HEK293 (cell line): ENCODE data around the gene C4orf50.

Experiments
- CTCF ChIA-PET: fragments of 350-600 bp; formaldehyde crosslinking; extraction: SDS; loops from one replicate; lab custom pipeline; 2021; ENCODE audit warnings: antibody characterized with exemption; lab: Yijun Ruan, JAX
- POLR2A ChIA-PET: fragments of 300-600 bp; formaldehyde crosslinking; extraction: SDS; loops from one replicate; lab custom pipeline; 2020; ENCODE audit warnings: antibody characterized with exemption, inconsistent platforms; lab: Yijun Ruan, JAX
- H3K27ac ChIP-seq: fragments of 200-500 bp; sonication (Bioruptor generic); 2 replicates; pipeline ENCODE4 v1.5.1; 2014; ENCODE audit warnings: low read depth, low read length, control low read depth, inconsistent platforms; ENCODE audit errors: extremely low read depth
- H3K36me3 ChIP-seq, 2 experiments: fragments of 200-500 bp in 1 of 2; sonication (Bioruptor generic) in 1 of 2; 1 replicate in 1 of 2; 2 replicates in 1 of 2; pipeline ENCODE4 v1.5.1; 2014 to 2017; ENCODE audit warnings: inconsistent platforms in 2 of 2, low read length in 2 of 2; ENCODE audit not compliant: control insufficient read depth in 2 of 2, insufficient read depth in 1 of 2
- H3K4me1 ChIP-seq: fragments of 200-500 bp; sonication (Bioruptor generic); 2 replicates; pipeline ENCODE4 v1.5.1; 2014; ENCODE audit warnings: mild to moderate bottlenecking, low read length, inconsistent platforms; ENCODE audit not compliant: control insufficient read depth, insufficient read depth
- H3K4me3 ChIP-seq: 2 replicates; pipeline ENCODE4 v1.5.1; 2011; ENCODE audit warnings: low read depth, mild to moderate bottlenecking, control low read depth, low read length, moderate library complexity
- H3K9me3 ChIP-seq: fragments of 200-500 bp; sonication (Bioruptor generic); 2 replicates; pipeline ENCODE4 v1.5.1; 2014; ENCODE audit warnings: low read depth, low read length, inconsistent platforms; ENCODE audit not compliant: control insufficient read depth, insufficient read depth
- REST ChIP-seq: fragments of 450-650 bp; formaldehyde crosslinking; IDR thresholded peaks from 2 replicates; pipeline ENCODE4 v1.5.1; 2016; ENCODE audit warnings: missing biosample characterization, missing genetic modification characterization
- ZFHX2 ChIP-seq: fragments of 450-650 bp; formaldehyde crosslinking; conservative IDR thresholded peaks from 2 replicates; pipeline ENCODE4 v1.5.1; 2016; ENCODE audit warnings: missing biosample characterization, missing genetic modification characterization
- ZNF433 ChIP-seq: fragments of 450-650 bp; formaldehyde crosslinking; IDR thresholded peaks from 2 replicates; pipeline ENCODE4 v1.5.1; 2016; ENCODE audit warnings: missing biosample characterization, missing genetic modification characterization, low read depth
- ZNF514 ChIP-seq: fragments of 450-650 bp; formaldehyde crosslinking; IDR thresholded peaks from 2 replicates; pipeline ENCODE4 v1.5.1; 2016; ENCODE audit warnings: missing biosample characterization, missing genetic modification characterization
- ZNF658 ChIP-seq: fragments of 450-650 bp; formaldehyde crosslinking; IDR thresholded peaks from 2 replicates; pipeline ENCODE4; 2016; ENCODE audit warnings: missing biosample characterization, missing genetic modification characterization
- ZNF670 ChIP-seq: fragments of 450-650 bp; formaldehyde crosslinking; IDR thresholded peaks from 2 replicates; pipeline ENCODE4 v1.5.1; 2016; ENCODE audit warnings: missing biosample characterization, missing genetic modification characterization, low read depth
- TF ChIP-seq, protein P1 (sequence below): fragments of 450-650 bp; formaldehyde crosslinking; IDR thresholded peaks from 2 replicates; pipeline ENCODE4 v1.5.1; 2016; ENCODE audit warnings: missing biosample characterization, missing genetic modification characterization
- TF ChIP-seq, protein P2 (sequence below): fragments of 450-650 bp; formaldehyde crosslinking; IDR thresholded peaks from 2 replicates; pipeline ENCODE4 v1.5.1; 2017; ENCODE audit warnings: missing biosample characterization, missing genetic modification characterization
- TF ChIP-seq, protein P3 (sequence below): fragments of 450-650 bp; formaldehyde crosslinking; IDR thresholded peaks from 2 replicates; pipeline ENCODE4 v1.5.1; 2016; ENCODE audit warnings: missing biosample characterization, missing genetic modification characterization
- TF ChIP-seq, protein P4 (sequence below): fragments of 450-650 bp; formaldehyde crosslinking; IDR thresholded peaks from 2 replicates; pipeline ENCODE4 v1.5.1; 2016; ENCODE audit warnings: missing biosample characterization, missing genetic modification characterization

Gene C4orf50

GRCh38 chr4:5921101-5921980 lies 96.9 kb downstream of the C4orf50 start:
- no peak overlapping the region for H3K27ac ChIP-seq
- POLR2A ChIA-PET, result interaction anchor here (0.6 kb wide), 1 partner anchor 1747 kb away, joined by 3 read pairs; no protein-coding TSS in a partner anchor
- CTCF ChIA-PET, result no interaction called here
- H3K9me3 ChIP-seq, result no peaks in the 10 kb centered on the region
- H3K36me3 ChIP-seq, result no peaks in the 10 kb centered on the region
- H3K4me1 ChIP-seq, result no peaks in the 10 kb centered on the region
- TF ChIP-seq, protein P1, sequence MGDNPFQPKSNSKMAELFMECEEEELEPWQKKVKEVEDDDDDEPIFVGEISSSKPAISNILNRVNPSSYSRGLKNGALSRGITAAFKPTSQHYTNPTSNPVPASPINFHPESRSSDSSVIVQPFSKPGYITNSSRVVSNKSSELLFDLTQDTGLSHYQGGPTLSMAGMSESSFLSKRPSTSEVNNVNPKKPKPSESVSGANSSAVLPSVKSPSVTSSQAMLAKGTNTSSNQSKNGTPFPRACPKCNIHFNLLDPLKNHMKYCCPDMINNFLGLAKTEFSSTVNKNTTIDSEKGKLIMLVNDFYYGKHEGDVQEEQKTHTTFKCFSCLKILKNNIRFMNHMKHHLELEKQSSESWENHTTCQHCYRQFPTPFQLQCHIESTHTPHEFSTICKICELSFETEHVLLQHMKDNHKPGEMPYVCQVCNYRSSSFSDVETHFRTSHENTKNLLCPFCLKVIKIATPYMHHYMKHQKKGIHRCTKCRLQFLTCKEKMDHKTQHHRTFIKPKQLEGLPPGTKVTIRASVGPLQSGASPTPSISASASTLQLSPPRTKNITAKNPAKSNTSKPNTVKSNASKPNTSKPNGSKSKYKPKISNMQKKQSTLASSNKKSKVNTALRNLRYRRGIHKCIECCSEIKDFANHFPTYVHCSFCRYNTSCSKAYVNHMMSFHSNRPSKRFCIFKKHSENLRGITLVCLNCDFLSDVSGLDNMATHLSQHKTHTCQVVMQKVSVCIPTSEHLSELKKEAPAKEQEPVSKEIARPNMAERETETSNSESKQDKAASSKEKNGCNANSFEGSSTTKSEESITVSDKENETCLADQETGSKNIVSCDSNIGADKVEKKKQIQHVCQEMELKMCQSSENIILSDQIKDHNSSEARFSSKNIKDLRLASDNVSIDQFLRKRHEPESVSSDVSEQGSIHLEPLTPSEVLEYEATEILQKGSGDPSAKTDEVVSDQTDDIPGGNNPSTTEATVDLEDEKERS, result no peak
- TF ChIP-seq ZNF670 (tag by site-specific recombination) (no peak), ZNF658 (tag by site-specific recombination) (no peak), ZFHX2 (tag by site-specific recombination) (0 out of 2 replicates have a peak, but pooled peaks have one; percentile 7)
- TF ChIP-seq, protein P2, sequence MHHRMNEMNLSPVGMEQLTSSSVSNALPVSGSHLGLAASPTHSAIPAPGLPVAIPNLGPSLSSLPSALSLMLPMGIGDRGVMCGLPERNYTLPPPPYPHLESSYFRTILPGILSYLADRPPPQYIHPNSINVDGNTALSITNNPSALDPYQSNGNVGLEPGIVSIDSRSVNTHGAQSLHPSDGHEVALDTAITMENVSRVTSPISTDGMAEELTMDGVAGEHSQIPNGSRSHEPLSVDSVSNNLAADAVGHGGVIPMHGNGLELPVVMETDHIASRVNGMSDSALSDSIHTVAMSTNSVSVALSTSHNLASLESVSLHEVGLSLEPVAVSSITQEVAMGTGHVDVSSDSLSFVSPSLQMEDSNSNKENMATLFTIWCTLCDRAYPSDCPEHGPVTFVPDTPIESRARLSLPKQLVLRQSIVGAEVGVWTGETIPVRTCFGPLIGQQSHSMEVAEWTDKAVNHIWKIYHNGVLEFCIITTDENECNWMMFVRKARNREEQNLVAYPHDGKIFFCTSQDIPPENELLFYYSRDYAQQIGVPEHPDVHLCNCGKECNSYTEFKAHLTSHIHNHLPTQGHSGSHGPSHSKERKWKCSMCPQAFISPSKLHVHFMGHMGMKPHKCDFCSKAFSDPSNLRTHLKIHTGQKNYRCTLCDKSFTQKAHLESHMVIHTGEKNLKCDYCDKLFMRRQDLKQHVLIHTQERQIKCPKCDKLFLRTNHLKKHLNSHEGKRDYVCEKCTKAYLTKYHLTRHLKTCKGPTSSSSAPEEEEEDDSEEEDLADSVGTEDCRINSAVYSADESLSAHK (tag by site-specific recombination), result no peak
- TF ChIP-seq, protein P3, sequence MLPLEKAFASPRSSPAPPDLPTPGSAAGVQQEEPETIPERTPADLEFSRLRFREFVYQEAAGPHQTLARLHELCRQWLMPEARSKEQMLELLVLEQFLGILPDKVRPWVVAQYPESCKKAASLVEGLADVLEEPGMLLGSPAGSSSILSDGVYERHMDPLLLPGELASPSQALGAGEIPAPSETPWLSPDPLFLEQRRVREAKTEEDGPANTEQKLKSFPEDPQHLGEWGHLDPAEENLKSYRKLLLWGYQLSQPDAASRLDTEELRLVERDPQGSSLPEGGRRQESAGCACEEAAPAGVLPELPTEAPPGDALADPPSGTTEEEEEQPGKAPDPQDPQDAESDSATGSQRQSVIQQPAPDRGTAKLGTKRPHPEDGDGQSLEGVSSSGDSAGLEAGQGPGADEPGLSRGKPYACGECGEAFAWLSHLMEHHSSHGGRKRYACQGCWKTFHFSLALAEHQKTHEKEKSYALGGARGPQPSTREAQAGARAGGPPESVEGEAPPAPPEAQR (tag by site-specific recombination), result no peak
- H3K4me3 ChIP-seq, result no peak overlapping the region

- Histone ChIP-seq H3K9me3 (no peaks in the 10 kb centered on the region), H3K36me3 (no peaks in the 10 kb centered on the region), H3K27ac (no peak overlapping the region), H3K4me3 (no peak overlapping the region), H3K4me1 (no peaks in the 10 kb centered on the region)
- TF ChIP-seq, protein P4, sequence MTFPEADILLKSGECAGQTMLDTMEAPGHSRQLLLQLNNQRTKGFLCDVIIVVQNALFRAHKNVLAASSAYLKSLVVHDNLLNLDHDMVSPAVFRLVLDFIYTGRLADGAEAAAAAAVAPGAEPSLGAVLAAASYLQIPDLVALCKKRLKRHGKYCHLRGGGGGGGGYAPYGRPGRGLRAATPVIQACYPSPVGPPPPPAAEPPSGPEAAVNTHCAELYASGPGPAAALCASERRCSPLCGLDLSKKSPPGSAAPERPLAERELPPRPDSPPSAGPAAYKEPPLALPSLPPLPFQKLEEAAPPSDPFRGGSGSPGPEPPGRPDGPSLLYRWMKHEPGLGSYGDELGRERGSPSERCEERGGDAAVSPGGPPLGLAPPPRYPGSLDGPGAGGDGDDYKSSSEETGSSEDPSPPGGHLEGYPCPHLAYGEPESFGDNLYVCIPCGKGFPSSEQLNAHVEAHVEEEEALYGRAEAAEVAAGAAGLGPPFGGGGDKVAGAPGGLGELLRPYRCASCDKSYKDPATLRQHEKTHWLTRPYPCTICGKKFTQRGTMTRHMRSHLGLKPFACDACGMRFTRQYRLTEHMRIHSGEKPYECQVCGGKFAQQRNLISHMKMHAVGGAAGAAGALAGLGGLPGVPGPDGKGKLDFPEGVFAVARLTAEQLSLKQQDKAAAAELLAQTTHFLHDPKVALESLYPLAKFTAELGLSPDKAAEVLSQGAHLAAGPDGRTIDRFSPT, result no peak
- ChIA-PET POLR2A (no interaction called here), CTCF (no interaction called here)
These were observed 98.7 kb downstream of the C4orf50 start for GRCh38 chr4:5919571-5919970.

GRCh38 chr4:5919044-5919443 lies 99.2 kb downstream of the C4orf50 start:
- ChIA-PET CTCF (no interaction called here), POLR2A (no interaction called here)
- no peak overlapping the region for H3K4me3 ChIP-seq
- no peak for TF ChIP-seq ZNF433 (tag by site-specific recombination)
- TF ChIP-seq ZNF514 (tag by site-specific recombination), result no peak
- no peak for TF ChIP-seq REST (tag by site-specific recombination)
- TF ChIP-seq, protein P4, result no peak
- H3K36me3 ChIP-seq, result no peaks in the 10 kb centered on the region
- no peaks in the 10 kb centered on the region for H3K4me1 ChIP-seq
- no peaks in the 10 kb centered on the region for H3K9me3 ChIP-seq
- no peak overlapping the region for H3K27ac ChIP-seq
